GM23248 (cell line): Measurements from ENCODE around the gene BCL10. TPM values are rescaled to one million over a fixed set of nuclear protein-coding genes. Genes with fewer than 3 reads are reported as not detected.

Experiments
- DNase-seq: peaks from one replicate; pipeline ENCODE4 v3.0.0-alpha.2; 2015
- H2AFZ ChIP-seq: fragments of 200-600 bp; sonication (generic); 2 replicates; pipeline ENCODE4 v1.6.1; 2016; ENCODE audit warnings: antibody characterized with exemption
- H3F3A ChIP-seq: fragments of 200-600 bp; sonication (generic); 2 replicates; pipeline ENCODE4 v1.6.1; 2016; ENCODE audit warnings: mild to moderate bottlenecking, antibody characterized with exemption, mixed run types; ENCODE audit not compliant: insufficient read depth
- H3K27ac ChIP-seq: fragments of 200-600 bp; sonication (generic); 2 replicates; pipeline ENCODE4 v1.5.1; 2016; ENCODE audit warnings: mild to moderate bottlenecking
- H3K27me3 ChIP-seq: fragments of 200-600 bp; sonication (generic); replicated peaks from 2 replicates; pipeline ENCODE4 v1.6.1; 2016; ENCODE audit warnings: mild to moderate bottlenecking; ENCODE audit not compliant: insufficient read depth
- H3K36me3 ChIP-seq: fragments of 200-600 bp; sonication (generic); 2 replicates; pipeline ENCODE4 v1.6.1; 2016; ENCODE audit warnings: low read depth, mild to moderate bottlenecking
- H3K4me1 ChIP-seq: fragments of 200-600 bp; sonication (generic); 2 replicates; pipeline ENCODE4 v1.6.1; 2016; ENCODE audit warnings: mild to moderate bottlenecking; ENCODE audit not compliant: insufficient read depth
- H3K4me2 ChIP-seq: fragments of 200-600 bp; sonication (generic); one replicate; pipeline ENCODE4 v1.6.1; 2016; ENCODE audit warnings: mild to moderate bottlenecking; ENCODE audit not compliant: unreplicated experiment
- H3K4me3 ChIP-seq: fragments of 200-600 bp; sonication (generic); 2 replicates; pipeline ENCODE4 v1.5.1; 2016; ENCODE audit warnings: mild to moderate bottlenecking
- H3K79me2 ChIP-seq: fragments of 200-600 bp; sonication (generic); 2 replicates; pipeline ENCODE4 v1.6.1; 2016; ENCODE audit warnings: mild to moderate bottlenecking; ENCODE audit not compliant: insufficient read depth
- H3K9ac ChIP-seq: fragments of 200-600 bp; sonication (generic); 2 replicates; pipeline ENCODE4 v1.6.1; 2016; ENCODE audit warnings: mild to moderate bottlenecking
- H3K9me2 ChIP-seq: fragments of 200-600 bp; sonication (generic); 2 replicates; pipeline ENCODE4 v1.6.1; 2016; ENCODE audit warnings: mixed run types, mild to moderate bottlenecking, moderate library complexity; ENCODE audit not compliant: insufficient read depth
- H3K9me3 ChIP-seq: fragments of 200-600 bp; sonication (generic); one replicate; pipeline ENCODE4 v1.6.1; 2017; ENCODE audit warnings: low read depth
- H4K20me1 ChIP-seq: fragments of 200-600 bp; sonication (generic); 2 replicates; pipeline ENCODE4 v1.6.0; 2016; ENCODE audit not compliant: insufficient read depth
- EZH2 ChIP-seq: fragments of 200-600 bp; sonication (generic); IDR thresholded peaks from 2 replicates; pipeline ENCODE4 v1.6.1; 2018; ENCODE audit warnings: antibody characterized with exemption, mild to moderate bottlenecking; ENCODE audit not compliant: insufficient read depth, poor library complexity, severe bottlenecking
- EZH2phosphoT487 ChIP-seq: fragments of 200-600 bp; sonication (generic); IDR thresholded peaks from 2 replicates; pipeline ENCODE4 v1.6.1; 2018; ENCODE audit warnings: antibody characterized with exemption, moderate library complexity, mild to moderate bottlenecking, low read depth; ENCODE audit not compliant: insufficient read depth
- WGBS, 2 experiments: methylation state at CpG; one replicate each; pipeline ENCODE4 v1.1.6; 2015 to 2017; ENCODE audit warnings: low lambda C conversion rate in 2 of 2, low coverage in 1 of 2; ENCODE audit errors: missing lambda C conversion rate in 2 of 2; 5-methylcytosine and 5-hydroxymethylcytosine counted together
- in situ Hi-C: fragments of 300-500 bp; cut with MboI; formaldehyde crosslinking; loops from 2 replicates; pipeline ENCODE4 v1.15.0; 2020
- polyA plus RNA-seq: library from polyadenylated mRNA; unstranded; fragments of >200 nt; fragmentation: Nextera tagmentation; extraction: Ambion mirVana; gene quantifications from 2 replicates; pipeline ENCODE4 v1.2.1, GENCODE V29; 2016
- total RNA-seq: library from RNA; depleted of rRNA; stranded (reverse); fragments of >200 nt; shearing (Covaris generic); gene quantifications from 2 replicates; pipeline ENCODE4 v1.2.3, GENCODE V29; 2014

Gene BCL10
- total and polyA plus RNA-seq, 2 experiments from 2014 or later: 51.4 to 70.7 TPM

- peak overlapping the region; percentile 99 for H3K27ac ChIP-seq
- no peaks in the 10 kb centered on the region for H3K9me2 ChIP-seq
- DNase-seq: peak; percentile 75
- no peaks in the 10 kb centered on the region for H3K9me3 ChIP-seq
- H3K79me2 ChIP-seq: peaks cover 69% of the 10 kb centered on the region
- no peak overlapping the region for H3K4me3 ChIP-seq
- H3F3A ChIP-seq: peaks cover 96% of the 10 kb centered on the region
- H4K20me1 ChIP-seq: no peaks in the 10 kb centered on the region
- H3K4me2 ChIP-seq: peak overlapping the region; percentile 27
- 80 to 92% methylated on average over 7 of the region's 7 CpGs for WGBS, 2 experiments
- peaks cover 25% of the 10 kb centered on the region for H3K36me3 ChIP-seq
- no peaks in the 10 kb centered on the region for H3K27me3 ChIP-seq
- H3K9ac ChIP-seq: peak overlapping the region; percentile 81
- H3K4me1 ChIP-seq: peaks cover 84% of the 10 kb centered on the region
- no peak for TF ChIP-seq EZH2
- TF ChIP-seq EZH2phosphoT487: peak; percentile 64; the same call in 1 of the 2 replicates
- in situ Hi-C loops: no loop called here
- no peak overlapping the region for H2AFZ ChIP-seq
These were observed 45.0 kb upstream of the BCL10 start for GRCh38 chr1:85321237-85321964.

- Histone ChIP-seq H3K4me1 (peaks cover 84% of the 10 kb centered on the region), H2AFZ (no peak overlapping the region), H3K79me2 (peaks cover 70% of the 10 kb centered on the region), H3K9me2 (no peaks in the 10 kb centered on the region), H3K36me3 (peaks cover 25% of the 10 kb centered on the region), H3K27ac (peak overlapping the region; percentile 99), H3F3A (peaks cover 96% of the 10 kb centered on the region), H3K9ac (peak overlapping the region; percentile 81), H3K4me3 (peak overlapping the region; percentile 40; the same call in 1 of the 2 replicates), H4K20me1 (no peaks in the 10 kb centered on the region), H3K27me3 (no peaks in the 10 kb centered on the region), H3K9me3 (no peaks in the 10 kb centered on the region), H3K4me2 (peak overlapping the region; percentile 81)
- in situ Hi-C loops: no loop called here
- TF ChIP-seq EZH2phosphoT487 (no peak), EZH2 (no peak)
- DNase-seq: peak; percentile 87
- 39 to 44% methylated on average over 2 of the region's 2 CpGs for whole genome bisulfite sequencing, 2 experiments
These were observed 44.1 kb upstream of the BCL10 start for GRCh38 chr1:85320371-85321131.

DNA sequence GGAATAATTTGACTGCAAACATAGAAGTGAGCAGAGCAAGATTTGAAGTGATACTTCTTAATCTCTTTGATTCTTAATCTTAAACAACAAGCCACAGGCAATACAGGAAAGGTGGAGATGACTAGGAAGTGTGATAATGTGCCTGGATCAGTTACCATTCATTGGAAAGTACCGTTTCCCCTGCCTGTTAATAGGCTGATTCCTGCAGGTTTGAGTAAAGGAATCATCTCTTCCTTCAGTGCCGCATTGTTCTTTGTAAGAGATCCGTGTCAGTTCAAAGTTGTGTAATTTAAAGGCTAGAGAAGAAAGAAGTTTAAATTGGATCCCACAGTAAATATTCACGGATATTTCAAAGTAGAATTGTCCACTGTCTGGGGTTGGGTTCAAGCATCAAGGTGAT is 43.5 kb upstream of the BCL10 start:
- H3K9me2 ChIP-seq: no peaks in the 10 kb centered on the region
- H3K4me2 ChIP-seq: peak overlapping the region; percentile 81
- no peak overlapping the region for H3K4me3 ChIP-seq
- 26 to 35% methylated on average over 4 of the region's 4 CpGs for WGBS, 2 experiments
- no peak for TF ChIP-seq EZH2
- no peak for TF ChIP-seq EZH2phosphoT487
- peaks cover 25% of the 10 kb centered on the region for H3K36me3 ChIP-seq
- peaks cover 96% of the 10 kb centered on the region for H3F3A ChIP-seq
- peak overlapping the region; percentile 81 for H3K9ac ChIP-seq
- peak overlapping the region; percentile 99 for H3K27ac ChIP-seq
- no peaks in the 10 kb centered on the region for H3K27me3 ChIP-seq
- no peaks in the 10 kb centered on the region for H3K9me3 ChIP-seq
- H4K20me1 ChIP-seq: no peaks in the 10 kb centered on the region
- no peak overlapping the region for H2AFZ ChIP-seq
- H3K79me2 ChIP-seq: peaks cover 63% of the 10 kb centered on the region
- in situ Hi-C loops: loop anchor here (10.0 kb wide), 1 partner anchor 145 kb away; the partner anchor contains the start of gene DDAH1
- DNase-seq: peak; percentile 60
- H3K4me1 ChIP-seq: peaks cover 85% of the 10 kb centered on the region

DNA sequence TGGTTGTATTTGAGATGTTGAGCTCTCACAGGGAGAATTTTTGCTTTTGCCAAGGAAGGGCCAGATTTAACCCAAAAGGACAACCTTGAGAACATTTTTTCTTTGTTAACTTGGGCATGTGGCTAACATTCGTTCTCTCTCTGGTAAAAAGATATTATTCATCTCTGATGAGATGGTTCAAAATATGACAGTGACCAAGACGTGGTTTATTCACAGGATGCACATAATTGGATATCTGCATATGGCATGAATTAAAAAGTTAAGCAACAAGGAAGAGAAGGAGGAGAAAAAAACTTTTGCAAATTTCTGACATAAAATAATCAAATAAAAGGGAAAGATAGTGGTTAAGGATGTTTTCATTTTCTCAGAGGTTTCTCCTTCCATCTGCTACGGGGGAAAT is 43.1 kb upstream of the BCL10 start:
- Histone ChIP-seq H3K27ac (peak overlapping the region; percentile 99), H3K9ac (peak overlapping the region; percentile 81)

More for the DNA sequence above, 43.1 kb upstream of the BCL10 start:
- Histone ChIP-seq H3K9me3 (no peaks in the 10 kb centered on the region), H3K4me3 (no peak overlapping the region), H3K4me2 (peak overlapping the region; percentile 81), H3K4me1 (peaks cover 90% of the 10 kb centered on the region), H3K27me3 (no peaks in the 10 kb centered on the region), H4K20me1 (no peaks in the 10 kb centered on the region), H3K9me2 (no peaks in the 10 kb centered on the region), H3K36me3 (peaks cover 25% of the 10 kb centered on the region), H2AFZ (no peak overlapping the region), H3F3A (peaks cover 96% of the 10 kb centered on the region), H3K79me2 (peaks cover 59% of the 10 kb centered on the region)
- in situ Hi-C loops: loop anchor here (10.0 kb wide), 1 partner anchor 145 kb away; the partner anchor contains the start of gene DDAH1
- DNase-seq: peak; percentile 60
- no peak for TF ChIP-seq EZH2phosphoT487
- TF ChIP-seq EZH2: no peak
- 0 to 1% methylated on average over 3 of the region's 3 CpGs for WGBS, 2 experiments
